HG03432 (cell line): ENCODE results near the gene IER2.
"Not testable (repeated sequence)": the region's sequence is repeated elsewhere in the genome, so short reads cannot be mapped to it uniquely, and the experiment has no call there.

Experiments
- ATAC-seq: cut with Tn5 transposase; IDR thresholded peaks from one replicate; pipeline ENCODE4 v1.9.1; 2021; ENCODE audit warnings: mild to moderate bottlenecking, moderate library complexity; ENCODE audit not compliant: unreplicated experiment

Gene IER2

DNA sequence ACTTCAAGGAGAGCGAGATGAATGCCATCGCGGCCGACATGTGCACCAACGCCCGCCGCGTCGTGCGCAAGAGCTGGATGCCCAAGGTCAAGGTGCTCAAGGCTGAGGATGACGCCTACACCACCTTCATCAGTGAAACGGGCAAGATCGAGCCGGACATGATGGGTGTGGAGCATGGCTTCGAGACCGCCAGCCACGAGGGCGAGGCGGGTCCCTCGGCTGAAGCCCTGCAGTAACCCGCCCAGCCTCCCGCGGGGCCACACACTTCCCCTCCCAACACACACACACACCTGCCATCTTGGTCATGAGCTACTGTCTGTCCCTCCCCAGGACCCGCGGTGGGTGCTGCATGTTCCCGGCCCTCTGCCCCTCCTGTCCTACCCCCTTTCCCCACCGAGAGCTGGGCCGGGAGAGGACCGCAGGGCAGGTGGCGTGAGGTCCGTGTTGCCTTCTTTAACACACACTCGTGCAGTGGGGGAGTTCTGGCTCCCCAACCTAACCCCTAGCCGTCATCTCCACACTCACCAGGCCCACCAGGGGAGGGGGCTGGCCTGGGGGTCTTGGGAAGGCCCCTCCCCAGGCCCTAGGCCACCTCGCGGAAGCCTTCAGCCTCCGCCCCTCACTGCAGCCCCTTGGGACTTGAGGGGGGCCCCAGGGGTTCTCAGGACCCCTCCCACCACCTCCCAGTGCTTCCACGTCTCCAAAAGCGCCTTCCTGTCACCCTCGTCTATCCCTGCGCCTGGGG, 11.9 kb upstream of the IER2 start:
- no peak for ATAC-seq

GRCh38 chr19:13138916-13139198, 11.4 kb upstream of the IER2 start:
- ATAC-seq, result no peak

- no peak for ATAC-seq
Measured at GRCh38 chr19:13139633-13140311, 10.4 kb upstream of the IER2 start.

GRCh38 chr19:13146763-13147563, 3.2 kb upstream of the IER2 start:
- ATAC-seq, result no peak

DNA sequence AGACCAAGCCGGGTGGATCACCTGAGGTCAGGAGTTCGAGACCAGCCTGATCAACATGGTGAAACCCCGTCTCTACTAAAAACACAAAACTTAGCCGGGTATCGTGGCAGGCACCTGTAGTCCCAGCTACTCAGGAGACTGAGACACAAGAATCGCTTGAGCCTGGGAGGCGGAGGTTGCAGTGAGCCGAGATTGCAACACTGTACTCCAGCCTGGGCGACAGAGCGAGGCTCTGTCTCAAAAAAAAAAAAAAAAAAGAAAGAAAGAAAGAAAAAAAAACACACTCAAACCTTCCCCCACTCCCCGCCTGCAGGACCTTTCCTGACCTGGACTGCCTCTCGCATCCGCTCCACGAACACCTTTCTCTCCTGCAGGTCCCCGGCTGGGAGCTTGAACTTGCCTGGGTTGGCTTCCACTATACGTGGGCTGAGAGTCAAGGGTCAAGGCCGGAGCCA, 1.0 kb upstream of the IER2 start:
- not testable (repeated sequence) for ATAC-seq

DNA sequence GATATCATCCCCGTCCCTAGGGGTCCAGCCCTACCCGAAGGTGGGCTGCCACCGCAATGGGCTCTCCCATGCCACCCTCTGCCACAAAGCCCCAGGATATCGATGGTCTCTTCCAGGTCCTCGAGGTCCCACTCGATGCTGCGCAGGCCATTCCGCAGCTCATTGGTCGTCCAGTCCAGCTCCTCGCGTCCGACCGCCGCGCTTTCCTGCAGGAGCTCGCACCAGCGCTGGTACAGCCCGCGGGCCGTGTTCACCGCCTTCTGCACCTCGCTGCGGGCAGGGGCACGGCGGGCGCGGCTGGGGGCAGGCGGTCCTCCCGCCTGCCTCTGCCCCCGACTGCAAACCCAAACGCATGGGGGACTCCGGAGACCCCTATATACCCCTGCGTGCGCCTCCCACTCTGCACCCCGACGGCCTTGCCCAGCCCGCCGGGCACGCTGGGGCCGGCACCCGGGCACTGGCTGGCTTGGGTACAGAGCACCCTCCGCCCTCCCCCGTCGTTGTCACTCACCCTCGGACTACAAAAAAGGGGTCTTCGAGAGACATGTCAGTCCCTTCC, 504 bp upstream of the IER2 start:
- ATAC-seq, result peak; percentile 6

DNA sequence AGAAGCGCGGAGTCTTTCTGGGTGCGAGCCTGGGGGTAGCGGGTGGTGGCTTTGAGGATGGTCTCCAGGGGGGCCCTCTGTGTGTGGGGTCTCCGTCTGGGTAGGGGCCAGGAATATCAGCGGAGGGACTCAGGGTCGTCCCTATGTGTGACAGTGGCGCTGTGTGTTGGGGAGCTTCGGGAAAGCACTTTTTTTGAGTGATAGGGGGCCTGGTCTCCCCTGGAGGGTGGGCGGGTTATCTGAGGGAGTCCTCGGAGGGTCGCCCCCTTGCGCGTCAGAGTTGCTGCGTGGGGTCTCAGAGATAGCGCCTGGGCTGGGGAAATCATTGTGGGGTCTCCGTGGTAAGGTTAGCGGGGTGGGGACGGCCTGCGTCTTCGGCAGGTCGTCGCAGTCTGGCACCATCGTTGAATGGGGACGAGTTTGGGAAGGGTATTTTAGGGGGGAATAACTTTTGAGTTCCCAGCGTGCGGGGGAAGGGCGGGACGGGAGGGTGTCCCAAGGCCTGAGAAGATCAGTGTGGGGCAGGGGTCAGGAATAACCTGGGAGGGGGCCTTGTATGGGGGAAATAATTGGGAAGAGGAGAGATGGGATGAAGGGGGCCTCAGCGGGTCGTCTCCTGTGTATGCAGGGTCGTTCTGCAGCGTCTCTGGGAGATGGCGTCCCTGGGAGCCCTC, 857 bp downstream of the IER2 start:
- ATAC-seq, result no peak

DNA sequence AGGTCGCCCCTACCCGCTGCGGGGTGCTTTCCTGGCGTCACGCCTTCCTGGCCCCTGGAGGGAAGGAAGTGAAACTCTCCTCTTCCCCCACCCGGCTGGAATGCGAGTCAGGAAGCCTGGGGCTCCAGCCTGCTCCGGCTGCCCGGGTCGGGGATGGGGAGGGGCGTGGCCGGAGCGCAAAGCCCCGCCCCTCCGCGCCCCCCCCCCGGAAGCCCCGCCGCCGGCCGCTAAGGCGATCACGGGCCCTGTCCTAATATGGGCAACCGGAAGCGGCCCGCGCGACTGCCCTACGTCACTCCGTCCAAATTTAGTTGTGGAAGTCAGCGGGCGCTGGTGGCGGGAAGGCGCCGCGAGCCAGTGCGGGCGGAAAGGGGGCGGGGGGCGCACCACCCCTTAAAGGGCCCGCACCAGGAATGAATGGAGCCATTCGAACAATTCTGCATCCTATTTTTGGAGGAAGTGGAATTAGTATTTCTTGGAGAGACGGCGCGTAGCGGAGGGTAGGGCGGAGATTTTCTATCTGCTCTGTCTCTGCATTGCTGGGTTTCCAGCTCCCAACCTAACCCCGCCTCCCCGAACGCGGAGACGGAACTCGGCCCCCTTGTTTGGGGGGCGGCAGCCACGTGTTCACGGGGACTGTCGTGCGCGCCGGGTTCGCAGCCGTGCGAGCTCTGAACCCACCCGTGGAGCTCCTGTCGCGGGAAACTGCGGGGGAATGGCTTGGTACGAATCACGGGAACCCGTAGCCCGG, 1.6 kb downstream of the IER2 start:
- peak; percentile 39 for ATAC-seq

DNA sequence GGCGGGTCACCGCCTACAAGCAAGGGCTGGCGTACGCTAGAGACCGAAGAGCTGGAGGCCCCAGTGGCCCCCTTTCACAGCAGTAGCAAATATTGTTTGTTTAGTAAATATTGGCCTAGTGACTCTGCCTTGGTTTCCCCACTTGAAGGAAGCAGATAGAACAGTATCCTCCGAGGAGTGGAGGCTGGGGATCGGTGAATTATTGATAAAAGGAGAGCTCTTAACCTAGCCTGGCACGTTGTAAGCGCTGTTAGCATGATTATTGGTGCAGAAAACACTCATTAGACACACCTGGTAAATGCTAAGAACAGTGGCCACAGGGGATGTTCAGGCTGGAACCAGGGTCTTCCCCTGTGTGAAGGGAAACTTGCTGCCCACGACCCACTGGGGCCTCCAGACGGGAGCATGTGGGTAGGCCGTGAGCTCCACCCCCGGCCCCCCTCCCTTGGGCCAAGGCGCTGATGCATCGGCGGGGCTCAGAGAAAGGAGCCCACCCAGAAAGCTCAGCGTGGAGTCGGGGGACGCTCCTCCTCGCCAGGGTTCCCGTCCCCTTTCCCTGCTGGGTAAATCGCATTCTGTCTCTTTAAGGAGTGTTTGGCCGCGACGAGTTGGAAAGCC, 2.3 kb downstream of the IER2 start:
- peak; percentile 5 for ATAC-seq

- ATAC-seq, result peak; percentile 34
Measured at GRCh38 chr19:13152974-13153568, 2.9 kb downstream of the IER2 start.

DNA sequence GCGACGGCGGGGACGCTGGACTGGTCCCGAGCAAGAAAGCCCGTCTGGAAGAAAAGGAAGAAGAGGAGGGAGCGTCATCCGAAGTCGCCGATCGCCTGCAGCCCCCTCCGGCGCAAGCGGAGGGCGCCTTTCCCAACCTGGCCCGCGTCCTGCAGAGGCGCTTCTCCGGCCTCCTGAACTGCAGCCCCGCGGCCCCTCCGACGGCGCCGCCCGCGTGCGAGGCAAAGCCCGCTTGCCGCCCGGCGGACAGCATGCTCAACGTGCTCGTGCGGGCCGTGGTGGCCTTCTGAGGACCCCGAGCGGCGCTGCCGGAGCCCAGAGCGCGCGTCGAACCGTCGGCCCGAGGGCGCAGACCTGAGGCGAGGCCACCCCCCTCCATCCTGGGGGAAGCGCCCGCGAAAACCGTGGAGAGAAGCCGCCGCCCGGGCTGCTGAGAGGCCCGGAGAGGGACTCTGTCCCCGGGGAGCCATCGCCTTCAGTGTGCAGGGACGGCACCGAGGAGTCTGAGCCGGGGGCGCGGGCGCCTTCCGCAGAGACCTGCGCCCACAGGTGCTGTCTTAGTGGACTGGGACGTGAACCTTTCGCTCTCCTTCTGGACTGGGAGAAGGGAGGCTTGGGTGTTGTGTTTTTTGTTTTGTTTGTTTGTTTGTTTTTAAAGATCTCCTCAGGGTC, 3.5 kb downstream of the IER2 start:
- ATAC-seq, result no peak

- ATAC-seq, result no peak
Measured at GRCh38 chr19:13154241-13154778, 4.1 kb downstream of the IER2 start.

DNA sequence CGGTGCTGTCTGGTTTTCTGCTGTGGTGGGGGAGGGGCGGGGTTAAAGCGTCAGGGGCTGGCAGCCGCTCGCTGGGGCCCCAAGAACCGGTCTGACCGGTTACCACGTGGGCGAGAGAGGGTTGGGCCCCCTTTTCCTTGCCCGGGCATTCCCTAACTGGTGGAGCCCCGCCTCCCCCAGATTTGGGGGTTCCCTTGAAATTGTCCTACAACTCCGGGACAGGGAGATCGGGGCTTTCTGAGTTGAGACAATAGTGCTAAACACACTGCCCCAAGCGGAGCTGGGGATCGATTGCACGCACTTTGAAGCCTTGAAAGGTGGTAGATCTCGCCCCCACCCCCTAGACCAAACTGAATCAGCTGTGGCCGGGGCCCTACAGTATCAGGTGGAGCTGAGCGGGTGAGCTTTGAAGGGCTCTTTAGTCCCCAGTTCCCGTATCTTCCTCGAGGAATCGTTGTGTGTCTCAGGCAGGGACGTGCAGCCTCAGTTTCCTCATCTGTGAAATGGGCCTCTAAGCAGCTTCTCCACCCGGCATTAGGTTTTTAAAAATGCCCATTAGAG, 4.8 kb downstream of the IER2 start:
- ATAC-seq, result no peak

GRCh38 chr19:13155472-13156359, 5.5 kb downstream of the IER2 start:
- ATAC-seq, result peak; percentile 16

- ATAC-seq, result no peak
Measured at GRCh38 chr19:13159713-13160112, 9.5 kb downstream of the IER2 start.

GRCh38 chr19:13160557-13160956, 10.3 kb downstream of the IER2 start:
- ATAC-seq, result no peak
